NB4 (cell line): ENCODE measurements around the gene SRGAP3.

ENCODE experiments used
- MYC ChIP-seq: IDR thresholded peaks from 2 replicates; pipeline ENCODE4 v1.6.1; 2011; ENCODE audit warnings: low read depth, low read length
- POLR2A ChIP-seq: IDR thresholded peaks from 2 replicates; pipeline ENCODE4 v1.6.1; 2011; ENCODE audit warnings: mild to moderate bottlenecking; ENCODE audit not compliant: insufficient read length; ENCODE audit errors: extremely low read depth
- TF ChIP-seq, protein P1 (sequence below): IDR thresholded peaks from one replicate; pipeline ENCODE4 v1.5.1; 2012; ENCODE audit warnings: low read depth, low read length
- TF ChIP-seq, protein P2 (sequence below): IDR thresholded peaks from 2 replicates; pipeline ENCODE4 v1.6.1; 2011; ENCODE audit warnings: low read depth, low read length

DNA sequence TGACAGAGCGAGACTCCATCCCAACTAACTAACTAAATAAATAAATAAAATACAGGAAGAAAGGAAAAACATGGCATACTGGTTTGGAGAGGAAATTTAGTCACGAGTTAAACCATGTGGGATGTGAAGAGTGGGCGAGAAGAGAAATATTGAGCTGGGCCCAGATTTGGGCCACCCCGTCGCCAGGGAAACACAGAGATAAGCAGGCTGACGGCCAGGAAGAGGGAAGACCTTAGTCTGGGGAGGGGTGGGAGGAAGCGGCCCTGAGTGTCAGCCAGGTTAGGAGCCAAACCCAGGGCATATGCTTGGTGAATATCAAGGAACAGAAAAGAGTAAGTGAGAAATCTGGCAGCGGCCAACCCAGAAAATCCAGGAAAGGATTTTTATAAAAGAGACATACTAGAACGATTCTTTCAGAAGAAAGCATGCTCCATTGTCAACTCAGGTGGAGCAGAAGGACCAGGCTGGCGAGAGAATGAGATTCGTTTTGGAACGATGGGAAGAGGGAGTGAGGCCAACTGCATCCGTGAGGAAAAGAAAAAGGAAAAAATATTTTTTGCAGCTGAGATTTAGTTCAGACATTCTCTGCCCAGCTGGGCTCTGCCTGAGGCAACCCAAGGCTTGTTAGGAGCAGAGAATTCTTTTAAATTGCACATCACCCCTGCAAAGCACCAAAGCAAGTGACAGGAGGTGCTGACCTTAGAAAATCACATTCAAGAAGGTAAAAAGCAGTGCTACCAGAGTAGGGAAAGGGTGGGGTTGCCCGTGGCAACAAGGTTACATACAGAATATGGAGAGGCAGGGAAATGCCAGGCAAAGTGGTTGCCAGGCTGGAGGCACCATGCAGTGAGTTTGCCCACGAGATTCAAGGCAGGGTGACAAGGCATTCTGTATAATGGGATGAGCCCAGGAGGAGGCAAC lies 226.9 kb downstream of the SRGAP3 start:
- TF ChIP-seq, protein P1, sequence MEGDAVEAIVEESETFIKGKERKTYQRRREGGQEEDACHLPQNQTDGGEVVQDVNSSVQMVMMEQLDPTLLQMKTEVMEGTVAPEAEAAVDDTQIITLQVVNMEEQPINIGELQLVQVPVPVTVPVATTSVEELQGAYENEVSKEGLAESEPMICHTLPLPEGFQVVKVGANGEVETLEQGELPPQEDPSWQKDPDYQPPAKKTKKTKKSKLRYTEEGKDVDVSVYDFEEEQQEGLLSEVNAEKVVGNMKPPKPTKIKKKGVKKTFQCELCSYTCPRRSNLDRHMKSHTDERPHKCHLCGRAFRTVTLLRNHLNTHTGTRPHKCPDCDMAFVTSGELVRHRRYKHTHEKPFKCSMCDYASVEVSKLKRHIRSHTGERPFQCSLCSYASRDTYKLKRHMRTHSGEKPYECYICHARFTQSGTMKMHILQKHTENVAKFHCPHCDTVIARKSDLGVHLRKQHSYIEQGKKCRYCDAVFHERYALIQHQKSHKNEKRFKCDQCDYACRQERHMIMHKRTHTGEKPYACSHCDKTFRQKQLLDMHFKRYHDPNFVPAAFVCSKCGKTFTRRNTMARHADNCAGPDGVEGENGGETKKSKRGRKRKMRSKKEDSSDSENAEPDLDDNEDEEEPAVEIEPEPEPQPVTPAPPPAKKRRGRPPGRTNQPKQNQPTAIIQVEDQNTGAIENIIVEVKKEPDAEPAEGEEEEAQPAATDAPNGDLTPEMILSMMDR = no peak
- TF ChIP-seq POLR2A = no peak
- TF ChIP-seq, protein P2, sequence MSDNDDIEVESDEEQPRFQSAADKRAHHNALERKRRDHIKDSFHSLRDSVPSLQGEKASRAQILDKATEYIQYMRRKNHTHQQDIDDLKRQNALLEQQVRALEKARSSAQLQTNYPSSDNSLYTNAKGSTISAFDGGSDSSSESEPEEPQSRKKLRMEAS = no peak
- TF ChIP-seq MYC = no peak
